Esophagus squamous epithelium (tissue), 4 donors: ENCODE data around the gene PKHD1.

Experiments
- POLR2A ChIP-seq, 4 donors: fragments of 450-650 bp; IDR thresholded peaks; one replicate each; pipeline ENCODE4 v1.6.1; 2017; ENCODE audit warnings: antibody characterized with exemption in 4 of 4, mild to moderate bottlenecking in 4 of 4, moderate library complexity in 3 of 4
- TF ChIP-seq, protein P1 (sequence below), 6 experiments: fragments of 450-650 bp in 4 of 6; fragments of 200-600 bp in 2 of 6; sonication (generic) in 2 of 6; IDR thresholded peaks; one replicate each; pipeline ENCODE4 v1.5.1; 2016 to 2019; ENCODE audit warnings: antibody characterized with exemption in 6 of 6, mild to moderate bottlenecking in 4 of 6, moderate library complexity in 4 of 6

GRCh38 chr6:51814418-51814817 lies 273.0 kb downstream of the PKHD1 start:
- TF ChIP-seq, protein P1, sequence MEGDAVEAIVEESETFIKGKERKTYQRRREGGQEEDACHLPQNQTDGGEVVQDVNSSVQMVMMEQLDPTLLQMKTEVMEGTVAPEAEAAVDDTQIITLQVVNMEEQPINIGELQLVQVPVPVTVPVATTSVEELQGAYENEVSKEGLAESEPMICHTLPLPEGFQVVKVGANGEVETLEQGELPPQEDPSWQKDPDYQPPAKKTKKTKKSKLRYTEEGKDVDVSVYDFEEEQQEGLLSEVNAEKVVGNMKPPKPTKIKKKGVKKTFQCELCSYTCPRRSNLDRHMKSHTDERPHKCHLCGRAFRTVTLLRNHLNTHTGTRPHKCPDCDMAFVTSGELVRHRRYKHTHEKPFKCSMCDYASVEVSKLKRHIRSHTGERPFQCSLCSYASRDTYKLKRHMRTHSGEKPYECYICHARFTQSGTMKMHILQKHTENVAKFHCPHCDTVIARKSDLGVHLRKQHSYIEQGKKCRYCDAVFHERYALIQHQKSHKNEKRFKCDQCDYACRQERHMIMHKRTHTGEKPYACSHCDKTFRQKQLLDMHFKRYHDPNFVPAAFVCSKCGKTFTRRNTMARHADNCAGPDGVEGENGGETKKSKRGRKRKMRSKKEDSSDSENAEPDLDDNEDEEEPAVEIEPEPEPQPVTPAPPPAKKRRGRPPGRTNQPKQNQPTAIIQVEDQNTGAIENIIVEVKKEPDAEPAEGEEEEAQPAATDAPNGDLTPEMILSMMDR (IDR thresholded peaks at IDR 0.05): no peak
- no peak for TF ChIP-seq POLR2A (IDR thresholded peaks at IDR 0.05)
